SK-MEL-5 (cell line): ENCODE results near the gene C1QTNF4. TPM values are rescaled to one million over a fixed set of nuclear protein-coding genes. Genes with fewer than 3 reads are reported as not detected.
A peak's percentile ranks its signal among the peaks of the same experiment; 100 is the strongest.

Source experiments
- DNase-seq: peaks from one replicate; pipeline ENCODE4 v3.0.0-alpha.2; 2016; ENCODE audit warnings: low read depth, low spot score
- in situ Hi-C: cut with HindIII; loops from 2 replicates; pipeline ENCODE4 v1.10.0; 2016; ENCODE audit warnings: low sequenced_read_pairs, high pct_unique_total_duplicates, low pct_unique_long_range_greater_than_20kb
- total RNA-seq: library from RNA; depleted of rRNA; stranded (reverse); fragments of >200 nt; shearing (Covaris generic); gene quantifications from 2 replicates; pipeline ENCODE4 v1.2.3, GENCODE V29; 2014

The C1QTNF4 gene
- total RNA-seq, 1 experiment from 2014 or later: not detected

GRCh38 chr11:47603295-47603694 is 9.1 kb upstream of the C1QTNF4 start:
- in situ Hi-C loops: no loop called here

GRCh38 chr11:47599902-47600301 is 5.7 kb upstream of the C1QTNF4 start:
- DNase-seq: no peak
- in situ Hi-C loops: no loop called here

More at GRCh38 chr11:47603295-47603694, 9.1 kb upstream of the C1QTNF4 start:
- no peak for DNase-seq

- in situ Hi-C loops: no loop called here
- no peak for DNase-seq
Measured at GRCh38 chr11:47595967-47596366, 1.8 kb upstream of the C1QTNF4 start.

GRCh38 chr11:47595029-47595428 is 818 bp upstream of the C1QTNF4 start:
- in situ Hi-C loops: no loop called here
- DNase-seq: no peak

GRCh38 chr11:47593492-47593933 is 698 bp downstream of the C1QTNF4 start:
- in situ Hi-C loops: no loop called here
- no peak for DNase-seq

- DNase-seq: no peak
- in situ Hi-C loops: no loop called here
Measured at GRCh38 chr11:47592970-47593369, 1.2 kb downstream of the C1QTNF4 start.

- DNase-seq: no peak
- in situ Hi-C loops: no loop called here
Measured at GRCh38 chr11:47592251-47592650, 2.0 kb downstream of the C1QTNF4 start.

GRCh38 chr11:47591764-47592163 is 2.4 kb downstream of the C1QTNF4 start:
- DNase-seq: no peak
- in situ Hi-C loops: no loop called here

GRCh38 chr11:47589977-47590861 is 4.0 kb downstream of the C1QTNF4 start:
- no peak for DNase-seq
- in situ Hi-C loops: no loop called here

- in situ Hi-C loops: no loop called here
- DNase-seq: no peak
Measured at GRCh38 chr11:47589584-47589976, 4.6 kb downstream of the C1QTNF4 start.

- in situ Hi-C loops: no loop called here
- no peak for DNase-seq
Measured at GRCh38 chr11:47589118-47589517, 5.1 kb downstream of the C1QTNF4 start.

- in situ Hi-C loops: no loop called here
- no peak for DNase-seq
Measured at GRCh38 chr11:47587723-47588326, 6.4 kb downstream of the C1QTNF4 start.

GRCh38 chr11:47587039-47587716 is 7.0 kb downstream of the C1QTNF4 start:
- in situ Hi-C loops: no loop called here
- peak; percentile 93 for DNase-seq

- in situ Hi-C loops: no loop called here
- DNase-seq: no peak
Measured at GRCh38 chr11:47586098-47586855, 7.9 kb downstream of the C1QTNF4 start, which contains the start of gene FAM180B. FAM180B (plus strand) TSS chr11:47586678; CDS start chr11:47586769, 91 bp downstream.

GRCh38 chr11:47583844-47584243 is 10.4 kb downstream of the C1QTNF4 start:
- in situ Hi-C loops: no loop called here

GRCh38 chr11:47578524-47579494 is 15.4 kb downstream of the C1QTNF4 start, which contains the start of the genes KBTBD4 and NDUFS3:
KBTBD4 (minus strand) TSS chr11:47578970; CDS start chr11:47578951, 19 bp downstream.
NDUFS3 (plus strand) TSS chr11:47579074; CDS start chr11:47579092, 18 bp downstream.
- in situ Hi-C loops: no loop called here
- peak; percentile 86 for DNase-seq

More at GRCh38 chr11:47583844-47584243, 10.4 kb downstream of the C1QTNF4 start:
- no peak for DNase-seq
